Gastrocnemius medialis (tissue), 4 donors: ENCODE measurements around the gene CDKN2AIPNL.
A peak's percentile ranks its signal among the peaks of the same experiment; 100 is the strongest.

Source experiments
- POLR2A ChIP-seq, 2 donors: fragments of 450-650 bp; IDR thresholded peaks; one replicate each; pipeline ENCODE4 v1.6.1; 2017; ENCODE audit warnings: antibody characterized with exemption in 2 of 2, mild to moderate bottlenecking in 2 of 2, moderate library complexity in 2 of 2
- TF ChIP-seq, protein P1 (sequence below), 5 experiments: fragments of 450-650 bp in 3 of 5; fragments of 200-600 bp in 2 of 5; sonication (generic) in 2 of 5; IDR thresholded peaks in 4 of 5; conservative IDR thresholded peaks in 1 of 5; 1 replicate in 4 of 5; 2 replicates in 1 of 5; pipeline ENCODE4 v1.5.1; 2016 to 2019; ENCODE audit warnings: antibody characterized with exemption in 5 of 5, mild to moderate bottlenecking in 3 of 5, moderate library complexity in 3 of 5

DNA sequence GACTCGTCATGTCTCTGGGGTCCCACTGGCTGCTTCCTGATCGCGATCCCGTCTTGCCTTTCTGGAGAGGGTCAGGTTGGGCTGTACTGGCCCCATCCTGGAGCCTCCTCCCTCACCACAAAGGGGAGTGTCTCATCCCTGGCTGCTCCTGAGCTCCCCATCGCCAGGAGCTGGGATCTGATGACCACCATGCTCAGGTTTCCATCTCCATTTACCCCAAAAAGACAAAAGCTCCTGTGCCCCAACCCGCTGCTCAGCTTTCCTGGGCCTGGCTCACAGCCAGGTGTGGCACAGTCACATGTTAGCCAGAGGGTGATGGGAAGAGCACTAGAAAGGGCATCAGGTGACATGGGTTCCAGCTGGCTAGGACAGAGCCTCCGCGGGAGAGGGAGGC is 47.3 kb upstream of the CDKN2AIPNL start:
- TF ChIP-seq, protein P1, sequence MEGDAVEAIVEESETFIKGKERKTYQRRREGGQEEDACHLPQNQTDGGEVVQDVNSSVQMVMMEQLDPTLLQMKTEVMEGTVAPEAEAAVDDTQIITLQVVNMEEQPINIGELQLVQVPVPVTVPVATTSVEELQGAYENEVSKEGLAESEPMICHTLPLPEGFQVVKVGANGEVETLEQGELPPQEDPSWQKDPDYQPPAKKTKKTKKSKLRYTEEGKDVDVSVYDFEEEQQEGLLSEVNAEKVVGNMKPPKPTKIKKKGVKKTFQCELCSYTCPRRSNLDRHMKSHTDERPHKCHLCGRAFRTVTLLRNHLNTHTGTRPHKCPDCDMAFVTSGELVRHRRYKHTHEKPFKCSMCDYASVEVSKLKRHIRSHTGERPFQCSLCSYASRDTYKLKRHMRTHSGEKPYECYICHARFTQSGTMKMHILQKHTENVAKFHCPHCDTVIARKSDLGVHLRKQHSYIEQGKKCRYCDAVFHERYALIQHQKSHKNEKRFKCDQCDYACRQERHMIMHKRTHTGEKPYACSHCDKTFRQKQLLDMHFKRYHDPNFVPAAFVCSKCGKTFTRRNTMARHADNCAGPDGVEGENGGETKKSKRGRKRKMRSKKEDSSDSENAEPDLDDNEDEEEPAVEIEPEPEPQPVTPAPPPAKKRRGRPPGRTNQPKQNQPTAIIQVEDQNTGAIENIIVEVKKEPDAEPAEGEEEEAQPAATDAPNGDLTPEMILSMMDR (IDR thresholded peaks at IDR 0.05 in 4 of 5, conservative IDR thresholded peaks at IDR 0.05 in 1 of 5): no peak
- TF ChIP-seq POLR2A (IDR thresholded peaks at IDR 0.05): peak in 1 of 2 donors; percentile 28
